K562 (cell line): ENCODE measurements around the gene SH2B2. TPM values are rescaled to one million over a fixed set of nuclear protein-coding genes. Genes with fewer than 3 reads are reported as not detected.
A peak's percentile ranks its signal among the peaks of the same experiment; 100 is the strongest.

Source experiments
- BRD9 ChIP-seq: fragments of 450-650 bp; IDR thresholded peaks from 2 replicates; pipeline ENCODE4 v1.6.1; 2018; ENCODE audit warnings: low read depth; ENCODE audit not compliant: partially characterized antibody
- E2F4 ChIP-seq: sonication (generic); formaldehyde crosslinking; IDR thresholded peaks from 2 replicates; pipeline ENCODE4 v1.8.0; 2022; ENCODE audit warnings: mild to moderate bottlenecking, low read depth, missing genetic modification reagents
- ETS1 ChIP-seq: conservative IDR thresholded peaks from 2 replicates; pipeline ENCODE4 v1.6.1; 2011; ENCODE audit warnings: low read depth, mild to moderate bottlenecking, low read length; ENCODE audit not compliant: control insufficient read depth
- HIVEP1 ChIP-seq: fragments of 250-450 bp; sonication (Bioruptor Pico); IDR thresholded peaks from 2 replicates; pipeline ENCODE4 v1.4.0; 2020; ENCODE audit warnings: mild to moderate bottlenecking
- KDM4B ChIP-seq, 2 experiments: fragments of 450-650 bp in 1 of 2; sonication (generic) in 1 of 2; IDR thresholded peaks; 2 replicates each; pipeline ENCODE4 v1.6.1; 2016 to 2017; ENCODE audit warnings: borderline replicate concordance in 2 of 2, antibody characterized with exemption in 1 of 2, low read depth in 1 of 2, mild to moderate bottlenecking in 1 of 2
- KLF6 ChIP-seq: fragments of 250-450 bp; sonication (Bioruptor Pico); IDR thresholded peaks from 2 replicates; pipeline ENCODE4 v1.4.0; 2020; ENCODE audit warnings: mild to moderate bottlenecking, moderate library complexity, borderline replicate concordance
- PYGO2 ChIP-seq: fragments of 450-650 bp; IDR thresholded peaks from 2 replicates; pipeline ENCODE4 v1.6.1; 2016; ENCODE audit warnings: mild to moderate bottlenecking, missing genetic modification characterization, moderate library complexity, missing compliant biosample characterization
- RBFOX2 ChIP-seq: fragments of 200-400 bp; formaldehyde crosslinking; IDR thresholded peaks from 2 replicates; pipeline ENCODE4 v1.6.1; 2017; ENCODE audit warnings: low read depth, mild to moderate bottlenecking, low read length, moderate library complexity
- ZBTB7A ChIP-seq: IDR thresholded peaks from 2 replicates; pipeline ENCODE4 v1.6.1; 2011; ENCODE audit warnings: low read depth, mild to moderate bottlenecking, low read length, moderate library complexity, borderline replicate concordance; ENCODE audit not compliant: control insufficient read depth
- ZHX1 ChIP-seq: fragments of 150-350 bp; conservative IDR thresholded peaks from 2 replicates; pipeline ENCODE4 v1.6.1; 2014; ENCODE audit warnings: low read length
- ZNF354B ChIP-seq: fragments of 250-450 bp; sonication (Bioruptor Pico); IDR thresholded peaks from 2 replicates; pipeline ENCODE4 v1.4.0; 2020
- ZNF609 ChIP-seq: sonication (generic); formaldehyde crosslinking; IDR thresholded peaks from 2 replicates; pipeline ENCODE4 v1.8.1; 2023; ENCODE audit warnings: missing genetic modification reagents, mild to moderate bottlenecking, borderline replicate concordance
- polyA plus RNA-seq, 8 experiments: library from polyadenylated mRNA; depleted of rRNA in 4 of 8; stranded (reverse) in 5 of 8; unstranded in 3 of 8; fragments of >200 nt; fragmentation: Nextera tagmentation in 2 of 8; fragmentation: Illumina TruSeq in 1 of 8; extraction: Ambion mirVana in 2 of 8; extraction: Trizol in 1 of 8; gene quantifications; 2 replicates each; pipeline versions ENCODE4 v1.2.1 to v1.2.3, GENCODE V29; 2011 to 2014; ENCODE audit warnings: inconsistent platforms in 1 of 8, missing spikeins in 1 of 8
- total RNA-seq, 7 experiments: library from RNA; depleted of rRNA in 6 of 7; stranded (reverse); fragments of >200 nt in 6 of 7; fragmentation: Illumina TruSeq in 2 of 7; extraction: Trizol in 2 of 7; gene quantifications; 2 replicates each; pipeline versions ENCODE4 v1.2.1 to v1.2.3, GENCODE V29; 2011 to 2021; ENCODE audit warnings: low replicate concordance in 1 of 7

Gene SH2B2
- total and polyA plus RNA-seq, 9 of the 15 experiments (the other 6 are each of a cell fraction or from before 2014, with no cell fraction given), result 0.03 to 0.89 (median 0.07) TPM; not detected in 4

- TF ChIP-seq ZNF609 (CRISPR knock-in tag) (no peak), ZBTB7A (peak; percentile 72; the same call in 1 of the 2 replicates), ZHX1 (no peak), HIVEP1 (no peak), E2F4 (CRISPR knock-in tag) (no peak), KDM4B (IDR thresholded peaks at IDR 0.05; ENCODE audit: borderline replicate concordance in 2 of 2, low read depth in 1 of 2) (no peak), PYGO2 (tag) (no peak), ZNF354B (no peak), ETS1 (no peak; the same call in 1 of the 2 replicates), RBFOX2 (peak; percentile 70), BRD9 (no peak), KLF6 (CRISPR knock-in tag) (no peak)
Measured at GRCh38 chr7:102286237-102287110, at the start of gene SH2B2 (continued).
